Endothelial cell of umbilical vein (primary cell): ENCODE data around the gene CYP17A1. TPM values are rescaled to one million over a fixed set of nuclear protein-coding genes. Genes with fewer than 3 reads are reported as not detected.

Experiments used
- BruUV-seq: library from RNA; stranded (reverse); fragments of 400-500 nt; replicated peaks from 2 replicates; lab custom pipeline; 2021; lab: Mats Ljungman, UMichigan
- CTCF ChIA-PET: fragments of 300-600, 350-600 bp; sonication (Branson Sonifier 250); formaldehyde crosslinking; loops from one replicate; lab custom pipeline; 2021; ENCODE audit warnings: antibody characterized with exemption, inconsistent platforms; lab: Charles Lee
- POLR2A ChIA-PET: fragments of 300-600, 350-600 bp; sonication (Branson Sonifier 250); formaldehyde crosslinking; loops from one replicate; lab custom pipeline; 2021; ENCODE audit warnings: antibody characterized with exemption, inconsistent platforms; lab: Charles Lee
- DNase-seq: peaks from one replicate; pipeline ENCODE4 v3.0.0-alpha.2; 2011; ENCODE audit warnings: low read depth, low spot score
- FAIRE-seq: peaks from 2 replicates; lab custom pipeline; 2011; peaks lifted over from hg19 to GRCh38; lab: Jason Lieb, UNC
- H2AFZ ChIP-seq: 2 replicates; pipeline ENCODE4 v1.6.0; 2012; ENCODE audit warnings: low read depth, low read length, control low read depth, inconsistent platforms
- H3K27ac ChIP-seq: 2 replicates; pipeline ENCODE4 v1.5.1; 2011; ENCODE audit warnings: low read depth, mild to moderate bottlenecking, control low read depth, low read length, moderate library complexity; ENCODE audit not compliant: insufficient read depth
- H3K27me3 ChIP-seq, 2 experiments: 2 replicates each; pipeline versions ENCODE4 v1.6.0 to v1.6.1; 2011; ENCODE audit warnings: low read length in 2 of 2, mixed read lengths in 1 of 2; ENCODE audit not compliant: control insufficient read depth in 2 of 2, insufficient read depth in 2 of 2
- H3K36me3 ChIP-seq, 2 experiments: 2 replicates in 1 of 2; 3 replicates in 1 of 2; pipeline ENCODE4 v1.5.1; 2011; ENCODE audit warnings: low read length in 2 of 2, mild to moderate bottlenecking in 1 of 2, moderate library complexity in 1 of 2; ENCODE audit not compliant: control insufficient read depth in 2 of 2, insufficient read depth in 2 of 2; ENCODE audit errors: extremely low read depth in 1 of 2
- H3K4me1 ChIP-seq: 3 replicates; pipeline ENCODE4 v1.5.1; 2011; ENCODE audit warnings: mild to moderate bottlenecking, low read length; ENCODE audit not compliant: control insufficient read depth, insufficient read depth; ENCODE audit errors: extremely low read depth
- H3K4me2 ChIP-seq: 2 replicates; pipeline ENCODE4 v1.6.1; 2011; ENCODE audit warnings: low read length, control low read depth, mixed read lengths; ENCODE audit not compliant: insufficient read depth
- H3K4me3 ChIP-seq, 3 experiments: fragments of 200-600 bp in 1 of 3; sonication (generic), shearing (Covaris generic) in 1 of 3; replicated peaks in 1 of 3; 2 replicates each; pipeline ENCODE4 v1.5.1; 2011 to 2016; ENCODE audit warnings: control low read depth in 3 of 3, low read length in 3 of 3, mild to moderate bottlenecking in 2 of 3, inconsistent platforms in 1 of 3, low read depth in 1 of 3, moderate library complexity in 1 of 3; ENCODE audit not compliant: insufficient read depth in 1 of 3
- H3K79me2 ChIP-seq: 2 replicates; pipeline ENCODE4 v1.6.0; 2012; ENCODE audit warnings: low read length, inconsistent platforms; ENCODE audit not compliant: control insufficient read depth, insufficient read depth
- H3K9ac ChIP-seq: replicated peaks from 2 replicates; pipeline ENCODE3; 2011; ENCODE audit warnings: low read length, control low read depth; ENCODE audit not compliant: insufficient read depth; ENCODE audit errors: extremely low read depth
- H3K9me1 ChIP-seq: replicated peaks from 3 replicates; pipeline ENCODE4 v1.6.0; 2011; ENCODE audit warnings: mild to moderate bottlenecking, low read length; ENCODE audit not compliant: control insufficient read depth, insufficient read depth; ENCODE audit errors: extremely low read depth
- H3K9me3 ChIP-seq: replicated peaks from 2 replicates; pipeline ENCODE4 v1.5.1; 2012; ENCODE audit warnings: low read length, inconsistent platforms; ENCODE audit not compliant: control insufficient read depth, insufficient read depth
- H4K20me1 ChIP-seq: replicated peaks from 2 replicates; pipeline ENCODE3; 2011; ENCODE audit warnings: mild to moderate bottlenecking, low read length; ENCODE audit not compliant: control insufficient read depth, insufficient read depth; ENCODE audit errors: extremely low read depth
- EZH2 ChIP-seq: IDR thresholded peaks from 2 replicates; pipeline ENCODE4 v1.6.1; 2012; ENCODE audit warnings: borderline replicate concordance, low read depth, mild to moderate bottlenecking, moderate library complexity, low read length, inconsistent platforms; ENCODE audit not compliant: severe bottlenecking
- FOS ChIP-seq: IDR thresholded peaks from 2 replicates; pipeline ENCODE4 v1.6.1; 2011; ENCODE audit warnings: mild to moderate bottlenecking, low read length, moderate library complexity, borderline replicate concordance; ENCODE audit not compliant: insufficient read depth
- GATA2 ChIP-seq: IDR thresholded peaks from 2 replicates; pipeline ENCODE4 v1.7.0; 2011; ENCODE audit warnings: low read depth, mild to moderate bottlenecking, moderate library complexity, mixed read lengths, low read length; ENCODE audit not compliant: insufficient read length, insufficient read depth
- JUN ChIP-seq: IDR thresholded peaks from 2 replicates; pipeline ENCODE4 v1.6.1; 2011; ENCODE audit warnings: borderline replicate concordance, low read depth; ENCODE audit not compliant: insufficient read length, insufficient read depth
- MYC ChIP-seq: IDR thresholded peaks from one replicate; pipeline ENCODE4 v1.6.1; 2011; ENCODE audit warnings: mild to moderate bottlenecking, low read depth, low read length
- POLR2A ChIP-seq: IDR thresholded peaks from 2 replicates; pipeline ENCODE4 v1.6.1; 2012; ENCODE audit warnings: low read depth, mild to moderate bottlenecking, control low read depth, low read length
- POLR2AphosphoS5 ChIP-seq: IDR thresholded peaks from 2 replicates; pipeline ENCODE4 v1.6.1; 2012; ENCODE audit warnings: low read depth, mild to moderate bottlenecking, control low read depth, low read length, moderate library complexity; ENCODE audit not compliant: insufficient read depth
- dilution Hi-C: fragments of 300-500 bp; cut with MboI; formaldehyde crosslinking; loops from one replicate; pipeline ENCODE4 v1.15.0; 2019; ENCODE audit warnings: low sequenced_read_pairs; ENCODE audit not compliant: extremely low pct_ligation_motif_present
- intact Hi-C: fragments of 100-400 bp; cut with micrococcal nuclease; formaldehyde crosslinking; loops from one replicate; pipeline ENCODE4 v1.10.0; 2022
- polyA plus RNA-seq, 4 experiments: library from polyadenylated mRNA; depleted of rRNA in 3 of 4; stranded (reverse) in 3 of 4; unstranded in 1 of 4; fragments of >200 nt; gene quantifications; 2 replicates each; pipeline versions ENCODE4 v1.2.1 to v1.2.3, GENCODE V29; 2011 to 2012; ENCODE audit warnings: missing spikeins in 1 of 4
- total RNA-seq: library from RNA; stranded (reverse); gene quantifications from 2 replicates; pipeline ENCODE4 v1.2.3, GENCODE V29; 2021
- TF ChIP-seq, protein P1 (sequence below): IDR thresholded peaks from 2 replicates; pipeline ENCODE4 v1.6.1; 2011; ENCODE audit not compliant: insufficient read depth, insufficient read length
- TF ChIP-seq, protein P2 (sequence below), 2 donors: IDR thresholded peaks; 1 replicate in 1 of 2; 2 replicates in 1 of 2; pipeline ENCODE4 v1.5.1; 2011; ENCODE audit warnings: low read length in 2 of 2, mild to moderate bottlenecking in 2 of 2, moderate library complexity in 2 of 2, control low read depth in 1 of 2, inconsistent platforms in 1 of 2, low read depth in 1 of 2; ENCODE audit not compliant: insufficient read depth in 1 of 2; ENCODE audit errors: extremely low read depth in 1 of 2

CYP17A1 gene
- total and polyA plus RNA-seq, 2 donors (not counting 3 experiments of a cell fraction or from before 2014, with no cell fraction given), result not detected

DNA sequence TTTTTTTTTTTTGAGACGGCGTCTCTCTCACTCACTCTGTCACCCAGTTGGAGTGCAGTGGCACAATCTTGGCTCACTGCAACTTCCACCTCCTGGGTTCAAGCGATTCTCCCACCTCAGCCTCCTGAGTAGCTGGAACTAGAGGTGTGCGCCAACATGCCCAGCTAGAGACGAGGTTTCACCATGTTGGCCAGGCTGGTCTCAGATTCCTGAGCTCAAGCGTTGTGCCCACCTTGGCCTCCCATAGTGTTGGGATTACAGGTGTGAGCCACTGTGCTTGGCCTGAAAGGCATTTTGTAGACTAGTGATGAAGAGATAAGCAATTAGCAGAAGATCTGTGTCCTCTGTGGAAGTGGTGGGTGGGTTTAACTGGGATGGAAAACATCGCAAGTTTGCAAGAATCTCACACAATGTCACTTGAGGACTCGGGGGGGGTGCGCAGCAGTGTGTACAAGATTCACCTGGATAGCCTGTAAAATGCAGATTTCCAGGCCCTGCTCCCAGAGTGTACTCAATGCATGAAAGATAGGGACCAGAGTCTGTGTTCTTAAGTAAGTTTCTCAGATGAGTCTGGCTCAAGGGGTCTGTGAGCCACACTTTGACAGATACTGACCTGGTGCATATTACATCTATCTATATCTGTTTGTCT is 10.9 kb downstream of the CYP17A1 start:
- TF ChIP-seq, protein P1, sequence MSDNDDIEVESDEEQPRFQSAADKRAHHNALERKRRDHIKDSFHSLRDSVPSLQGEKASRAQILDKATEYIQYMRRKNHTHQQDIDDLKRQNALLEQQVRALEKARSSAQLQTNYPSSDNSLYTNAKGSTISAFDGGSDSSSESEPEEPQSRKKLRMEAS, result no peak
- no peak for TF ChIP-seq JUN
- no peak for TF ChIP-seq GATA2
- no peak for TF ChIP-seq MYC
- no peak for TF ChIP-seq POLR2AphosphoS5
- TF ChIP-seq, protein P2, sequence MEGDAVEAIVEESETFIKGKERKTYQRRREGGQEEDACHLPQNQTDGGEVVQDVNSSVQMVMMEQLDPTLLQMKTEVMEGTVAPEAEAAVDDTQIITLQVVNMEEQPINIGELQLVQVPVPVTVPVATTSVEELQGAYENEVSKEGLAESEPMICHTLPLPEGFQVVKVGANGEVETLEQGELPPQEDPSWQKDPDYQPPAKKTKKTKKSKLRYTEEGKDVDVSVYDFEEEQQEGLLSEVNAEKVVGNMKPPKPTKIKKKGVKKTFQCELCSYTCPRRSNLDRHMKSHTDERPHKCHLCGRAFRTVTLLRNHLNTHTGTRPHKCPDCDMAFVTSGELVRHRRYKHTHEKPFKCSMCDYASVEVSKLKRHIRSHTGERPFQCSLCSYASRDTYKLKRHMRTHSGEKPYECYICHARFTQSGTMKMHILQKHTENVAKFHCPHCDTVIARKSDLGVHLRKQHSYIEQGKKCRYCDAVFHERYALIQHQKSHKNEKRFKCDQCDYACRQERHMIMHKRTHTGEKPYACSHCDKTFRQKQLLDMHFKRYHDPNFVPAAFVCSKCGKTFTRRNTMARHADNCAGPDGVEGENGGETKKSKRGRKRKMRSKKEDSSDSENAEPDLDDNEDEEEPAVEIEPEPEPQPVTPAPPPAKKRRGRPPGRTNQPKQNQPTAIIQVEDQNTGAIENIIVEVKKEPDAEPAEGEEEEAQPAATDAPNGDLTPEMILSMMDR (IDR thresholded peaks at IDR 0.05; ENCODE audit: extremely low read depth in 1 of 2, insufficient read depth in 1 of 2, low read depth in 1 of 2, low read length in 2 of 2), result no peak
- TF ChIP-seq EZH2, result no peak
- no peak for TF ChIP-seq FOS
- no peak for TF ChIP-seq POLR2A
- no peak overlapping the region for H3K27ac ChIP-seq
- dilution Hi-C loops (no loop called here), intact Hi-C loops (no loop called here)
- FAIRE-seq, result no peak
- H3K79me2 ChIP-seq, result no peaks in the 10 kb centered on the region
- DNase-seq, result no peak
- H3K36me3 ChIP-seq, result no peaks in the 10 kb centered on the region
- no TSS peak for BruUV-seq
- H3K9ac ChIP-seq, result no peak overlapping the region
- ChIA-PET POLR2A (no interaction called here), CTCF (interaction anchor here (1.2 kb wide), 1 partner anchor 73 kb away, joined by 4 read pairs; no protein-coding TSS in a partner anchor)
- H3K9me3 ChIP-seq, result no peaks in the 10 kb centered on the region
- H2AFZ ChIP-seq, result no peak overlapping the region
- no peak overlapping the region for H3K4me3 ChIP-seq
- no peaks in the 10 kb centered on the region for H3K4me1 ChIP-seq
- H4K20me1 ChIP-seq, result no peaks in the 10 kb centered on the region
- no peaks in the 10 kb centered on the region for H3K9me1 ChIP-seq
- H3K4me2 ChIP-seq, result no peak overlapping the region
- no peaks in the 10 kb centered on the region for H3K27me3 ChIP-seq
